Ammon's horn (tissue), 1 donor: ENCODE measurements around the gene ANXA4.
A peak's percentile ranks its signal among the peaks of the same experiment; 100 is the strongest.

Source experiments
- DNase-seq: peaks from one replicate; pipeline ENCODE4 v3.0.0-alpha.2; 2016; ENCODE audit warnings: low spot score

The ANXA4 gene

GRCh38 chr2:69741575-69742321 lies at the start of gene ANXA4:
Gene ANXA4, plus strand, starts transcription at chr2:69742134. Its CDS starts 39,432 bp downstream, at chr2:69781566.
- peak; percentile 57 for DNase-seq

- DNase-seq = no peak
Measured at GRCh38 chr2:69692424-69692823, 49.5 kb upstream of the ANXA4 start.

GRCh38 chr2:69693059-69693774 lies 48.7 kb upstream of the ANXA4 start:
- DNase-seq = no peak

GRCh38 chr2:69693775-69694450 lies 48.0 kb upstream of the ANXA4 start:
- DNase-seq = no peak

GRCh38 chr2:69694894-69695849 lies 46.8 kb upstream of the ANXA4 start:
- no peak for DNase-seq

- DNase-seq = no peak
Measured at GRCh38 chr2:69695850-69696216, 46.1 kb upstream of the ANXA4 start.

- no peak for DNase-seq
Measured at GRCh38 chr2:69700381-69700780, 41.6 kb upstream of the ANXA4 start.

GRCh38 chr2:69701100-69701945 lies 40.6 kb upstream of the ANXA4 start:
- DNase-seq = no peak

GRCh38 chr2:69703189-69703588 lies 38.7 kb upstream of the ANXA4 start:
- DNase-seq = no peak

- DNase-seq = no peak
Measured at GRCh38 chr2:69704446-69704845, 37.5 kb upstream of the ANXA4 start.

- DNase-seq = peak; percentile 37
Measured at GRCh38 chr2:69709290-69709689, 32.6 kb upstream of the ANXA4 start.

- no peak for DNase-seq
Measured at GRCh38 chr2:69711971-69712370, 30.0 kb upstream of the ANXA4 start.

GRCh38 chr2:69714024-69714423 lies 27.9 kb upstream of the ANXA4 start:
- no peak for DNase-seq

GRCh38 chr2:69714539-69715220 lies 27.3 kb upstream of the ANXA4 start:
- DNase-seq = peak; percentile 82

- DNase-seq = no peak
Measured at GRCh38 chr2:69715964-69716363, 26.0 kb upstream of the ANXA4 start.

GRCh38 chr2:69716555-69717120 lies 25.3 kb upstream of the ANXA4 start:
- DNase-seq = no peak

- no peak for DNase-seq
Measured at GRCh38 chr2:69717186-69717585, 24.7 kb upstream of the ANXA4 start.

- no peak for DNase-seq
Measured at GRCh38 chr2:69717861-69718273, 24.1 kb upstream of the ANXA4 start.

- DNase-seq = no peak
Measured at GRCh38 chr2:69718338-69718965, 23.5 kb upstream of the ANXA4 start.
